Psoas muscle (tissue), 8 donors: ENCODE measurements around the gene TMEM273. TPM values are rescaled to one million over a fixed set of nuclear protein-coding genes. Genes with fewer than 3 reads are reported as not detected.

Experiments
- ATAC-seq, 4 donors: fragments of 200-7000 bp; cut with Tn5 transposase; one replicate each; pipeline ENCODE4 v1.9.1; 2020; ENCODE audit warnings: moderate library complexity in 3 of 4, mild to moderate bottlenecking in 2 of 4
- DNase-seq, 2 donors: peaks; one replicate each; pipeline ENCODE4 v3.0.0-alpha.2; 2020
- H3K27ac ChIP-seq: fragments of 200-600 bp; one replicate; pipeline ENCODE4 v1.8.0; 2022
- H3K27me3 ChIP-seq, 3 donors: fragments of 200-600 bp in 1 of 3; one replicate each; pipeline versions ENCODE4 v1.6.1 to v1.8.0; 2013 to 2022; ENCODE audit warnings: low read length in 2 of 3, mild to moderate bottlenecking in 2 of 3, moderate library complexity in 1 of 3; ENCODE audit not compliant: insufficient read depth in 3 of 3
- H3K36me3 ChIP-seq, 2 donors: fragments of 200-600 bp in 1 of 2; one replicate each; pipeline versions ENCODE4 v1.6.1 to v1.8.0; 2013 to 2022; ENCODE audit warnings: low read depth in 1 of 2, mild to moderate bottlenecking in 1 of 2, moderate library complexity in 1 of 2; ENCODE audit not compliant: insufficient read depth in 1 of 2
- H3K4me1 ChIP-seq: fragments of 200-600 bp; one replicate; pipeline ENCODE4 v1.8.0; 2022
- H3K4me3 ChIP-seq: fragments of 200-600 bp; one replicate; pipeline ENCODE4 v1.8.0; 2022; ENCODE audit warnings: mild to moderate bottlenecking
- H3K9me3 ChIP-seq: fragments of 200-600 bp; one replicate; pipeline ENCODE4 v1.8.0; 2022
- CTCF ChIP-seq: fragments of 200-600 bp; IDR thresholded peaks from one replicate; pipeline ENCODE4 v1.8.0; 2022; ENCODE audit warnings: antibody characterized with exemption
- WGBS, 3 donors: extraction: QIAGEN DNeasy Blood & Tissue Kit; methylation state at CpG; one replicate each; pipeline versions ENCODE4 v1.1.6 to v1.1.7; 2013; 5-methylcytosine and 5-hydroxymethylcytosine counted together
- intact Hi-C, 2 donors: fragments of 100-400 bp; cut with DNase I; formaldehyde crosslinking; loops; one replicate each; pipeline versions ENCODE4 v1.11.0 to v1.14.2; 2022
- polyA plus RNA-seq, 3 donors: library from polyadenylated mRNA; stranded (reverse); fragments of 200-250 nt; gene quantifications; one replicate each; pipeline ENCODE4 v1.2.3, GENCODE V29; 2013
- total RNA-seq, 4 donors: library from RNA; stranded (reverse); fragmentation: NEBNext Ultra II Directional in 2 of 4; extraction: Animal tissue kit (Norgen Biotek cat#: 25700) in 2 of 4; gene quantifications; one replicate each; pipeline versions ENCODE4 v1.2.1 to v1.2.4, GENCODE V29; 2021 to 2023
- donor health status: healthy with polysubstance abuse.
- donor health status: DM: no; HTN: no; CAD: no; lungs with moderate emphysema.
- donor health status: Bipolar disorder and iron deficiency.
- donor health status: healthy.
- donor health status: DM: yes; HTN: yes; CAD: no.
- donor health status: DM: no; HTN: no; CAD: no.
- donor health status: DM: no; HTN: no; CAD: no.
- donor health status: DM: yes; HTN: yes; CAD: no.

The TMEM273 gene
- total and polyA plus RNA-seq, 7 donors: 3.5 to 12.0 (median 7.7) TPM

- DNase-seq (no peak), ATAC-seq (no peak)
- H3K4me1 ChIP-seq: peaks cover 6% of the 10 kb centered on the region
- no peak overlapping the region for H3K4me3 ChIP-seq
- no peak overlapping the region for H3K27ac ChIP-seq
- H3K36me3 ChIP-seq: no peaks in the 10 kb centered on the region
- no peak for TF ChIP-seq CTCF
- WGBS, 3 donors: 82 to 84% (median 84%) methylated on average over 7 of the region's 7 CpGs
- intact Hi-C loops: loop anchor here in 1 of 2 donors (5.0 kb wide), 1 partner anchor 37 kb away; no protein-coding TSS in a partner anchor
- H3K9me3 ChIP-seq: no peaks in the 10 kb centered on the region
- no peaks in the 10 kb centered on the region for H3K27me3 ChIP-seq
Measured at GRCh38 chr10:49230004-49230403, 41.8 kb upstream of the TMEM273 start.

GRCh38 chr10:49228677-49229076, 40.5 kb upstream of the TMEM273 start:
- intact Hi-C loops: loop anchor here (5.0 to 10.0 kb wide), 3 partner anchors 74 to 166 kb away; partner anchors contain the start of gene DRGX (in 1 of the 2)
- no peaks in the 10 kb centered on the region for H3K36me3 ChIP-seq
- WGBS, 3 donors: 77 to 81% (median 79%) methylated on average over 20 of the region's 20 CpGs
- H3K27ac ChIP-seq: no peak overlapping the region
- no peaks in the 10 kb centered on the region for H3K27me3 ChIP-seq
- no peak for ATAC-seq
- peaks cover 6% of the 10 kb centered on the region for H3K4me1 ChIP-seq
- TF ChIP-seq CTCF: no peak
- H3K4me3 ChIP-seq: no peak overlapping the region
- no peak for DNase-seq
- no peaks in the 10 kb centered on the region for H3K9me3 ChIP-seq

GRCh38 chr10:49227406-49227805, 39.2 kb upstream of the TMEM273 start:
- H3K36me3 ChIP-seq: no peaks in the 10 kb centered on the region
- H3K27me3 ChIP-seq: no peaks in the 10 kb centered on the region
- TF ChIP-seq CTCF: no peak
- H3K4me1 ChIP-seq: peaks cover 6% of the 10 kb centered on the region
- H3K4me3 ChIP-seq: no peak overlapping the region
- no peaks in the 10 kb centered on the region for H3K9me3 ChIP-seq
- H3K27ac ChIP-seq: no peak overlapping the region
- WGBS, 3 donors: 57 to 76% (median 66%) methylated on average over 5 of the region's 5 CpGs
- intact Hi-C loops: loop anchor here (5.0 to 10.0 kb wide), 3 partner anchors 75 to 167 kb away; partner anchors contain the start of gene DRGX (in 1 of the 2)
- ATAC-seq (no peak), DNase-seq (no peak)

- no peaks in the 10 kb centered on the region for H3K9me3 ChIP-seq
- H3K27me3 ChIP-seq: no peaks in the 10 kb centered on the region
- DNase-seq (no peak), ATAC-seq (no peak)
- H3K27ac ChIP-seq: no peak overlapping the region
- H3K36me3 ChIP-seq: no peaks in the 10 kb centered on the region
- 72 to 87% (median 86%) methylated on average over 4 of the region's 4 CpGs for WGBS, 3 donors
- no peak for TF ChIP-seq CTCF
- H3K4me3 ChIP-seq: no peak overlapping the region
- intact Hi-C loops: loop anchor here (5.0 to 10.0 kb wide), 3 partner anchors 76 to 168 kb away; partner anchors contain the start of gene DRGX (in 1 of the 2)
- peaks cover 6% of the 10 kb centered on the region for H3K4me1 ChIP-seq
Measured at GRCh38 chr10:49226594-49226993, 38.4 kb upstream of the TMEM273 start.
